ENCODE results near the gene COL24A1.
"Not testable (repeated sequence)": the region's sequence is repeated elsewhere in the genome, so short reads cannot be mapped to it uniquely, and the experiment has no call there.

Gene COL24A1

DNA sequence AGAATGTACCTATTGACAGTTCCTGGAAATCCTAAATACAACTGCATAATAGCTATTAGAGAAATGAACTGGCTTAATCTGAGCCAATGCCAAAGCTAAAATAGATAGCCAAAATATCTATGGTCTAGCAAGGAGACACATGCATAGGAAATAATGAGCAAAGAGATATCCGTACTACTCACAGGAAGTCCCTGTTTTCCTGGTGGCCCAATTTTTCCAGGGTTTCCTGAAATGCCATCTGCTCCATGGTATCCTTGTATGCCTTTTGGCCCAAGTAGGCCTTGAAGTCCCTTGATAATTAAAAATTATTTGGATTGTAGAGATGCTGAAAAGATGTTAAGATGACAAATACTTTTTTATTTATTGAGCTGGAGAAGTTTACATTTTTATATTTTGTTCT, 340.0 kb downstream of the COL24A1 start:
- DNase-seq: no peak

DNA sequence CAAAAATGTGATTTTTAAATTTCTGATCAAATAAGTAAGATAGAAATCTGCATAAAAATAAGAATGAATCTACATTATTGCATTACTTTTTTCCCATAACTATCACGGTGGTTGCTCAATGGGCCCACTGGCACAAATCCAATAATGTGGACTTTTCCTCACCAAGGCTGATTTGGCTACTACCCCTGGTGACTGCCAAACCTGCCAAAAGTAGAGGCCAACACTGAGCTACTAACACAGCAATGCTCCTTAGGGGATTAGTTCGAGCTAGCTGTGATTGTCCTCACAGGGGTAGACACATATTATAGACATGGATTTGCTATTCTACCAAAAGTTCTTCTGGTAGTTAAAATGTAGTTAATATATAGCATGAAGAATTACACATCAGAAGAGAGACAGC, 340.7 kb downstream of the COL24A1 start:
- no peak for DNase-seq

DNA sequence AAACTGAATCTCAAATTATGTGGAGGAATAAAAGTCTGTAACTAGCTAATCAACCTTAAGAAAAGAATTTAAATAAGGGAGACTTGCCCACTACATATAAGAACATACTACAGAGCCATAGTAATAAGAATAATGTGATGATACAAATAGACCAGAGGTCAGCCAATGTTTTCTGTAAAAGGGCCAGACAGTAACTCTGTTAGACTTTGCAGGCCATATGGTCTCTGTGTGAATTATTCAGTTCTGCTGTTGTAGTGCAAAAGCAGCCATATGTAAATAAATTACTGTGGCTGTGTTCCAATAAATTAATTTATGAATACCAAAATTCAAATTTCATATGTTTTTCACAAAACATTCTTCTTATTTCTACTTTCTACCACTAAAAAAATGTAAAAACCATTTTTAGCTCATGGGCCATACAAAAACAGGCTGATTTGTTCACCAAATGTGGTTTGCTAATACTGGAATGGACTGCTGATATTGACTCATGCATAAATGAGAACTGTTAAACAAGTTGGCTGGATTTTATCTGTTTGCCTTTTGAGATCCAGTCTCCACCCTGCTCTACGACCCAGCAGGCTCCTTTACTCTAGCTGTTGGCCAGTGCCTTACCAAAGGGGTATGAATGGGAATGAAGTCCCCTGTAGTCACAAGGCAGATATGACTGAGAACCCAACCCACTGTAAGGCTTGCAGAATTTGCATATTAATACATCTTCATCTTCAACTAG, 350.2 kb downstream of the COL24A1 start:
- DNase-seq: no peak

DNA sequence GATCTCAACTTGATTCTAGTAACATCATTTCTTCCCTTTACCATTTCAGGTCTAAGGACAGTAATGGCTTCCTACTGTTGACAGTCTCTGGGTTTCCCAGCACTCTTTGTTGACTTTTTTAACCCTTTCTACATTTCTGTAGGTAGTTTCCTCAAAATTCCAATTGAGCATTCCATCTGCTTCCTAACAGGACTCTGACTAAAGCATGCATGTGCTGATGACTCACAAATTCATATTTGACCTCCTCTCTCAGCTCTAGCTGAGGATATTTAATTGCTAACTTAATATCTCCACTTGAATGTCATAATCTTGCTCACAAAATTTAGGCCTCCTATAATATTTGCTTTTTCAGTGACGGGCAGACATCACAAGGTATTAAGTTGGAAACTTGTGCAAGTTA, 355.1 kb downstream of the COL24A1 start:
- DNase-seq: no peak

DNA sequence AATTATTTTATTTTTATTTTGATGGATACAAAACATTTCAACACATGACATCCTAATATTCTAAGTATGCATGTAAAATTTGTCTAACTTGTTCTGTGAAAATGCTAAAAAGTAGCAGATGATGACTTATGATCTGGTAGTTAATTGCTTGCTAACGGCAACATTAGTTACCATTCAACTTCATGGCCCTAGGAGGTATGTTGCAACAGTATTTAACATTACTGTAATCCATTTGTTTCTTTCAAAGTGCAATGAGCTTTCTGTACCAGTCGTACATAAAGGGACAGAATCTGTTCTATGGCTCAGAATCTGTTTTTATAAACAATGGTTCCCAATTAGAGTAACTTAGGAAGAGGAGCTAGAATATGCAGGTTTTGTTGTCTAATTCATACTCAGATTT, 356.8 kb downstream of the COL24A1 start:
- DNase-seq: no peak

DNA sequence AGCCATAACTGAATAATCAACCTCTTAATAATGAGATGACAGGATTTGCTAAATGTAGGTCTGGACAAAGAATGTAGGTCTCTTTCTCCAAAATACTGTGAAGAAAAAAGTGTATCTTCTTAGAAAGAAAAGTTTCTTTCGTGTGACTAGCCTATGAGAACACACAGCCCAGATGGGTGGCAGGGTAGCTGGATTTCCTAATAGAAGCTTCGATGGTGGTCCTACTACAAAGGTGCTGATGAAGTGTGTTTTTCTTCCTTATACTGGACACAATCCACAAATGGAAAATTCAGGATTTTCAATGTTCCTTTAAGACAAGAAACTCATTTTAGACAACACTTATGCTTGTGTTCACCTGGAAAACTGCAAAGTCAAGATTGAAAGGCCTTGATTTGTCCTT, 358.2 kb downstream of the COL24A1 start:
- no peak for DNase-seq

DNA sequence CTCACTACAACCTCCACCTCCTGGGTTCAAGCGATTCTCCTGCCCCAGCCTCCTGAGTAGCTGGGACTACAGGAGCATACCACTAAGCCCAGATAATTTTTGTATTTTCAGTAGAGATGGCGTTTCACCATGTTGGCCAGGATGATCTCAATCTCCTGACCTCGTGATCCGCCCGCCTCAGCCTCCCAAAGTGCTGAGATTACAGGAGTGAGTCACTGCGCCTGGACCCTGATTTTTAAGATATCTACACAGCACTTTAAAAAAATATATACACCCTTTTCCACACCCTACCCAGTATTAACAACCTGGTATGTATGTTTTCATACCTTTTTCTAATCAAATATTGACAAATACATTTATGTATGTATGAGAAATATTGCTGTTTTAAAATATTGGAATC, 379.6 kb downstream of the COL24A1 start:
- not testable (repeated sequence) for DNase-seq

DNA sequence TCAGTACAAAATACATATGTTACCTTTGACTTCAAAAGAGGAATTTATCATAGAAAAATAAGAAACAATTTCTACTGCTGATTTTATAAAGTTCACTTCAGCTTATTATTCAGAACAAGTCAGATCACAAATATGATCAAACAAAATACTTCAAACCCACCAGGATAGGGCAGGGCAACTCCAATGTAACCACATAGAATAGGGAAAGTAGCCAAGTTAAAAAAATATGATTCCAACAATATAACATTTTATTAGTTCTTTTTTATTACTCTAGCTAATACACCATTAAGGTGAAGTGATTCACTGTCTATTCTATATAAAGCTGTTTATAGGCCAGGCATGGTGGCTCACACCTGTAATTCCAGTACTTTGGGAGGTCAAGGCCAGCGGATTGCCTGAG, 393.8 kb downstream of the COL24A1 start:
- no peak for DNase-seq

DNA sequence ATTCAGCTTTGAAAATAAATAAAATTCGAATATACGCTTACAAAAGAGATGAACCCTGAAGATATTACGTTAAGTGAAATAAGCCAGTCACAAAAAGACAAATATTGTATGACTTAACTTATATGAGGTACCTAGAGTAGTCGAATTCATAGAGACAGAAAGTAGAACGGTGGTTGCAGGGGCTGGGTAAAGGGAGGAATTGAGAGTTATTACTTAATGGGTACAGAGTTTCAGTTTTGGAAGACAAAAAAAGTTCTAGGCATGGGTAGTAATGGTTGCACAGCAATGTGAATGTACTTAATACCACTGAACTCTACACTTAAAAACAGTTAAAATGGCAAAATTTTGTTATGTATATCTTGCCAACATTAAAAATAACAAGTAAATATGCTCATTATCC, 399.7 kb downstream of the COL24A1 start:
- no peak for DNase-seq

DNA sequence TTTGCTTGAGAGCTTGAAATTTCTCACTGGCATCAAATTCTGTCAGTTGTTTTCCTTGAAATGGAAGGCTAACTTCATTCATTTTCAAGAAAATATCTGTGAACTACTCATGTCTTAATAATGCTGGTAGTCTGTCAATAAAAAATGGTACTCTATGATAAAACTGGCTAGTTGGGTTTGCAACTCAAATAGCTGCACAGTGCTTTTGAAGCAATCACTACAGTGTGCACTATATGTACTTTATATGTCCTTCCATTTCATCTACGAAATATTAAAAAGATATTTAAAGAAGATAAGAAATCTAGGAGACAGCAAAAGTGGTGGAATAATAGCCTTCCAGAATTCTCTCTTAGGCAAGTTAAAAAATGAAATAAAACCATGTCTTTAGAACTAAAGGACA, 408.5 kb downstream of the COL24A1 start:
- no peak for DNase-seq

DNA sequence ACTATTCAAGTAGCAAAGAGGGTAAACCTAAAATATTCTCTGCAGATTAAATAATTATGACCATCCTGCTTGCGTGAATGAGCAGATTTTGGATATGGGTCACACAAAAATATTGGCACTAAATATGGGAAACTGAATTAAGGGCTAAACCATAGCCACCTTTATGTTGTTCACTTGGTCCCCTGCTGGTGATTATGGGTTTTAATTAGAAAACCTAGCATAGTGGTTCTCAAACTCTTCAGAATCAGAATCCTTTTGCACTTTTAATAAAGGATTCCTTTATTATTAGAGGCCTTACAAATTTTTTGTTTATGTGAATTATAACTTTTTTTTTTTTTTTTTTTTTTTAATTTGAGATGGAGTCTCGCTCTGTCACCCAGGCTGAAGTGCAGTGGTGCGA, 409.8 kb downstream of the COL24A1 start:
- no peak for DNase-seq

DNA sequence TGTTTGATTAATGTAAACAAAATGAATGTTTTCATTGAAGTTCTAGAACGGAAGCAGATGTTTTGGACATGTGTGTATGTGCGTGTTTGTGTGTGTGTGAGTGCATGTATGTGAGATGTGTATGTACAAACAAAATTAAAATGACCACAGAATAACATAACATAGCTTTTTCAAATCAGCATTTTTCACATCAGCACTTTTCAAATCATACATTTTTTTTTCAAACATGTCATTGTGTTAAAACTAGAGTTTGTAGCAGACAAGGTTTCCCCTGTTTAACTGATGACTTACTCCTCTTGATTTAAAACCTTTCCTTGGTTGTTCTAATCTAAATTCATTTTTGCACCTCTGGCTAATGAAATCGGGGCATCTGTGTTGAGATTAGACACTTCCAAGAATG, 412.8 kb downstream of the COL24A1 start:
- DNase-seq: no peak

DNA sequence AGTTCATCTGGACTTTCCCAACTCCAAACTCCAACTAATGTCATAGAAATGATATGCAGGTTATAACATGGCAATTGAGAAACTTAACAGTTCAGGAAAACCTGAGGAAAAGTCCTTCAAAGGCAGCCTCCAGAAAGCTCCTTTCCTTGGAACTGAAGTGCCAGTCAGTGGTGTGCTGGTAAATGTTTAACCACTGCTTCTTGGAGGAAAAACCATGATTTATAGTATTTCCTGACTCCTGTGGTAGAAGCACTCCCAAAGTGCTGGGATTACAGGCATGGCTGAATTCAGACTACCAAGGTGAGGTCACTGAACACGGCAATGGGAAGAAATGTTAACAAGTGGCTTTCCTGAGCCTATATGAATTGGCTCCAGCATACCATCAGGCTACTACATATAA, 421.6 kb downstream of the COL24A1 start:
- DNase-seq: no peak

DNA sequence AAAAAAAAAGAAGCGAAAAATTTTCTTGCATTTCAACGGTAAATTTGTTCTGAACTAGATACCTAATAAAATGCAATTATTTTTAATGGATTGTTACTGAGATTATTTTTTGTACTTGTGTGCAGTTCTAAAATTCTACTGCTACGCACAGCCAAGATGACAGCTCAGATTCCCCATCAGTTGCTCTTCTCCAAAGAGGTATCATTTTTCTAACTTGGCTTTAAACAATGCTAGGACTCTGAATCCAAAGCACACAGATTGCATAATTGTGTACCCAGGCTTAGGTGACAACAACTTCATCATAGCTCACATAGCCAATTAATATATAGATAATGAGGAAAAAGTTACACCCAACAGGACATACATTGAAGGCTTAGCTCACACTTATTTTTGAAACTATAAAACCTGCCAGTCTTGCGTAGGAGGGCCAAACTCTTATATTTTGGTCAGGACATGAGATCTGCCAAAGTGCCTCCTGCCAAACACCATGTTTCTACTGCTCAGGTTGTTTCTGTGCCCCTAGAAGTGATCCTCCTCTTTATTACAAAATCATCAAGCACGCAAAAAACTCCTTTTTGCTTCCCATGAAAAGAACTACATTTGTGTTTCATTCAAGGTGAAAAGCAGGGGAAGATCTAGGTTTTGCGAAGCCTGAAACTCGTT, 437.8 kb downstream of the COL24A1 start:
- DNase-seq: no peak

DNA sequence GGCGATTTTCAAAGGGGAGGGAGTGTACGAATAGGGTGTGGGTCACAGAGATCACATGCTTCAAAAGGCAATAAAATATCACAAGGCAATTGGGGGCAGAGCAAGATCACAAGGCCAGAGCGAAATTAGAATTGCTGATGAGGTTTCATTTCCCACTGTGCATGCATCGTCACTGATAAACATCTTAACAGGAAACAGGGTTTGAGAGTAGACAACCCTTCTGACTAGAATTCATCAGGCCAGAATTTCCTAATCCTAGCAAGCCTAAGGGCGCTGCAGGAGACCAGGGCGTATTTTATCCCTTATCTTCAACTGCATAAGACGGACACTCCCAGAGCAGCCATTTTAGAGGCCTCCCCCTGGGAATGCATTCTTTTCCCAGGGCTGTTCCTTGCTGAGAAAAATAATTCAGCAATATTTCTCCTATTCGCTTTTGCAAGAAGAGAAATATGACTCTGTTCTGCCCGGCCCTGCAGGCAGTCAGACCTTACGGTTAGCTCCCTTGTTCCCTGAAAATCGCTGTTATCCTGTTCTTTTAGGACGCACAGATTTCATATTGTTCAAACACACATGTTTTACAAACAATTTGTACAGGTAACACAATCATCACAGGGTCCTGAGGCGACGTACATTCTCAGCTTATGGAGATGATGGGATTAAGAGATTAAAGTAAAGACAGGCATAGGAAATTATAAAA, 442.0 kb downstream of the COL24A1 start:
- DNase-seq: not testable (repeated sequence)

DNA sequence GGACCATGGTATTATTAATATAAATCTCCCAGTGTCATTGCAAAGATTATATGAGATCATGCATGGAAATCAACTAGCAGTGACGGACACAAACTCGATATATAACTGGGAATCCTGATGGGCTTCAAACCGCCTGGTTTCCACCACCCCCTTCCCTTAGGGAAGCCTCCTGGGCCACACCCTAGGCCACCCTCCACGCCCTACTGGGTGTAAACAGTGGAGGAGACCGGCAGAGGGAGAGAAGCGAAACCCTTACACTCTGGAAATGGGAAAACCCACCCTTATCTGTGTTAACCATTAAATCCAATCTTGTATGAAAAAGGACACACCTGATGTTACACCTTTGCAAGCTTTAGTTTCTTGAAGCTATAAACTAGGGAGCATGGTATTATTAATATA, 447.7 kb downstream of the COL24A1 start:
- peak in 2 of 51 donors; percentile 2 to 12 for DNase-seq

DNA sequence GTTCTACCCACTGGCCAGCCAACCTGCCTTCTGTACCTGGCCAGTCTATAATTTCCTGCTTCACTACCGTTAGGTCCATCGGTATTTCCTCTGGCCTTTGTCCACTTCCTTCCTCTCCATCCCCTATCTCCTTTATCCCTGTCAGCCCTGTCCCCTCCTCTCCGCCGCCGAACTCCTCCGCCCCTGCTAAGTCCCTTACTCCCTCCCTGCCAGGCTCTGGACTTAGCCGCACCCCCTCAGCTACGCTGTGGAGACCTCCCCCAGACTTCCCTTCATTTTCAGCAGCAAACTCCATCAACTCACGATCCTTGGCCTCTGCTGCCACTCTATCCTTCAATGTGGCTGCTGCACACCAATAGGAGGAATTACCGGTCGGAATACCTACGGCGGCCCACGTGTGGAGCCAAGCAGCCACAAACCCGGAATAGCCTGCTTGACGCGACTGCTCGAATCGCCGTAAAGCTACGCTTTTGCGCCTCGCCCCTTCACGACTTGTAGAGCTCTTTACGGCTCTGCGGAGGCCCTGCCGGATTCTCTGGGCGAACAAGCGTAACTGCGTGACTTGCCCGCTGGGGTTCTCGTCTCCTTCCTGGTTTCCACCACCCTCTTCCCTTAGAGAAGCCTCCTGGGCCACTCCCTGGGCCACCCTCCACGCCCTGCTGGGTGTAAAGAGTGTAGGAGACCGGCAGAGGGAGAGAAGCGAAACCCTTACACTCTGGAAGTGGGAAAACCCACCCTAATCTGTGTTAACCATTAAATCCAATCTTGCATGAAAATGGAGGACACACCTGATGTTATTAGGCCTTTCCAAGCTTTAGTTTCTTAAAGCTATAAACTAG, 448.4 kb downstream of the COL24A1 start, which contains the start of gene ZNHIT6:
ZNHIT6 (minus strand) TSS at position 444 of the 839 bp plus-strand sequence; CDS start at position 295, 149 bp downstream.
- DNase-seq: peak; percentile 21 to 92 (median 78)

DNA sequence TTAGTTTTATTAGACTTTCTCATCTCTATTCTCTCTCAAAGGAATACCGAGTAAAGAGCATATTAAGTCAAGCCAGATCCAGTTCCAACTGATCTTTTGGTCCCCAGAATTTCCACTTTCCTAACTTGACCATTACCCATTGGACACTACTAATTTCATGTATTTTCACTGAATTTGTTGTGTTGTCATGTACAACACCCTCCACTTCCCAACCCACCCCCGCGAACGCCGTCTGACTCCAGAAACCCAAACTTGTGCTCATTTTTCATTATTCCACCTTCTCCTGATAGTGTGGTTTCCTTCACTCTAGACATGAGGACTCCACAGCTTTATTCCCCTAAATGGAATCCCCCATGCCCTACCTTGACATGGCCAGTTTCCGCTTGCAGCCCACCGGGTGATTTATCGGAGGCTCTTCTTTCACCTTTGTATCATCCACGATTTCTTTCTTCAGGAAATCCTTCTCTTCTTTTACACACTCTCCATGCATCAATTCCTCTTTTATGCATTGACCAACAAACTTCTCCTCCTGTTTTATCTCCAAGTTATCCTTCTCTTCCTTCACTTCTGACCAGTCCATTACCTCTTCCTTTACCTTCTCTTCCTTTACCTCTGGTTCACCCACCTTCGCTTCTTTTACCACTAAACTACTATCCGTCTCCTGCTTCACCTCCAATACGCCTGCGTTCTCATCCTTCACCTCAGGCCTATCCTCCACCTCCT, 449.1 kb downstream of the COL24A1 start:
- DNase-seq: no peak

DNA sequence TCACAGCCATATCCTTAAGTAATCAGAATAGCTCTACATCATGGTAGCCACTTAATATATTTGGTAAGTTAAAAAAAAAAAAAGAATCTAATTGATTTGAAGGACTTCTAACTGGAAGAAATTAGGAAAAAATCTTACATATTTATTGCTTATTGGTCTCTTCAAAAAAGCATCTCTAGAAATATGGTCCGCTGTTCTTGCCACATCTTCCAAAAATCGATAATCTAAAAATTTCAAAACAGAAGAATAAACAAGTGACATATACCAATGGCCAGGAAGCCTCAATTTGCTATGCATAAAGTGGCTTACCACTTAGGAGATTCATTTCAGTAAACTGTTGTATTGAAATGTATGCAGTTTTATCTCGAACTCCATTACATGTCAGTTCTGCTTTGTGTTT, 450.6 kb downstream of the COL24A1 start:
- DNase-seq: no peak

DNA sequence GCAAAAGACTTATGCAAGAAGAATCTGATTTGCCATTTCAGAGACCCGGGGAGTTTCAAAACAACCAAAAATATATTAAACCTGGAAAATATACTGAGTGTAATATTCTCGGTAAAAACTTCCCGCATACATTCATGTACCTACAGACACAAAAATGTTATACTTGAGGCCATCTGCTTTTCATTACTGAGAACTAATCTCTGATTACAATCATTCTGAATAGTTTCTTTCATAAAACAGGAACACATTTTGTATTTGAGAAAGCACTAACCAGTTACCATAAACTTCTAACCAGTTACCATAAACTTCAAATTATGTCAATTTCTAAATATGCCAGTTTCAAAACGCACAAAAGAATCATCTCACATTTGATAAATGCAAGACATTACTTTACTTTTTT, 456.1 kb downstream of the COL24A1 start:
- DNase-seq: no peak

DNA sequence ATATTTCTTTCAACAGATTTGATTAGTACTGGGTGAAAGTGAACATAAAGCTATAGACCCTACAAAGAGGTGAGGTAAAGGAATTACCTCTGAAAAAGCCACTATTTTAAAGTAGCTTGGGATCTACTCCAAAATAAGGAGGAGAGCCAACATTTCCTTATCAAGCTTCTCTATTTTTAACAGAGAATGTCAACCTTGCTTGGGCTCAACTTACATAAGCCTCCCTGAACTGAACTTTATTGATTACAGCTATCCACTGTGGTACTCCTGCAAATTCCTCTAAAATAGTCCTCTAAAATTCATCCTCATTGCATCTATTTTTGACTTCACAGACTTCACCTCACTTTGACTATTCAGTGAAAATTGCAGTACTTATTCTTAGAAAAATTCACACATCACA, 458.7 kb downstream of the COL24A1 start:
- no peak for DNase-seq

Measured in hypothalamus (tissue), 51 donors.